Measurements from ENCODE around the gene KIRREL3. TPM values are rescaled to one million over a fixed set of nuclear protein-coding genes. Genes with fewer than 3 reads are reported as not detected.
A peak's percentile ranks its signal among the peaks of the same experiment; 100 is the strongest.

Gene KIRREL3
- total and polyA plus RNA-seq, 2 of the 8 experiments (the other 6 are each of a cell fraction or from before 2014, with no cell fraction given): 0.29 to 0.32 TPM

GRCh38 chr11:126451211-126451802, 549.3 kb downstream of the KIRREL3 start:
- Histone ChIP-seq H2BK12ac (ENCODE audit: low read depth, low read length) (0 out of 2 replicates have a peak overlapping the region, but pooled peaks have one; percentile 69), H2BK5ac (ENCODE audit: low read depth, low read length) (peak overlapping the region; percentile 57), H3K14ac (ENCODE audit: insufficient read length) (no peak overlapping the region), H3K18ac (ENCODE audit: extremely low read depth, low read length) (no peak overlapping the region), H3K23ac (ENCODE audit: insufficient read length) (no peak overlapping the region), H2BK20ac (ENCODE audit: low read length) (no peak overlapping the region), H4K20me1 (replicated peaks in 1 of 2; ENCODE audit: control insufficient read depth in 1 of 2, insufficient read depth in 2 of 2, low read length in 2 of 2) (peaks cover 0 to 16% of the 10 kb centered on the region in 2 experiments), H3K79me2 (ENCODE audit: control insufficient read depth in 1 of 2, insufficient read depth in 2 of 2, low read length in 2 of 2) (no peaks in the 10 kb centered on the region), H2AK5ac (ENCODE audit: low read depth, low read length) (peak overlapping the region; percentile 78; the same call in 1 of the 2 replicates), H3K27ac (ENCODE audit: low read depth, low read length) (no peak overlapping the region), H3K56ac (replicated peaks; ENCODE audit: insufficient read length, low read depth, low read length) (no peak overlapping the region), H3K23me2 (ENCODE audit: low read depth, low read length) (peaks cover 13% of the 10 kb centered on the region), H2BK120ac (replicated peaks; ENCODE audit: low read depth, low read length) (peak overlapping the region; percentile 80), H4K8ac (ENCODE audit: extremely low read depth, insufficient read depth, low read length) (no peak overlapping the region), H2AFZ (ENCODE audit: low read length) (no peak overlapping the region), H3K4me1 (replicated peaks in 1 of 4; ENCODE audit: control insufficient read depth in 3 of 4, insufficient read depth in 4 of 4, low read length in 3 of 4) (peaks cover 0 to 6% (median 0%) of the 10 kb centered on the region in 4 experiments; a peak in 1 of 7 replicates), H2BK15ac (ENCODE audit: low read length) (no peak overlapping the region; the same call in 1 of the 2 replicates), H3K36me3 (ENCODE audit: control insufficient read depth in 2 of 4, insufficient read depth in 4 of 4, low read length in 3 of 4) (no peaks in the 10 kb centered on the region; a peak in 1 of 8 replicates), H3K27me3 (replicated peaks in 1 of 4; ENCODE audit: control insufficient read depth in 3 of 4, extremely low read depth in 1 of 4, insufficient read depth in 3 of 4, low read length in 3 of 4) (no peaks in the 10 kb centered on the region), H3K4me2 (ENCODE audit: insufficient read depth in 1 of 2, low read depth in 2 of 2, low read length in 2 of 2) (peak overlapping the region in 1 of 2 experiments; percentile 15; a peak in 1 of 4 replicates), H4K5ac (ENCODE audit: insufficient read length, low read depth, low read length) (no peak overlapping the region), H3K9ac (replicated peaks in 1 of 4; ENCODE audit: extremely low read depth in 1 of 4, low read depth in 3 of 4, low read length in 3 of 4) (0 out of 7 replicates have a peak overlapping the region, but pooled peaks of 1 of the 4 experiments have one; percentile 27), H3K4ac (replicated peaks; ENCODE audit: insufficient read length, low read depth, low read length) (peak overlapping the region; percentile 87), H3K4me3 (ENCODE audit: extremely low read depth in 1 of 4, insufficient read depth in 2 of 4, low read depth in 3 of 4, low read length in 4 of 4) (no peak overlapping the region), H4K91ac (replicated peaks; ENCODE audit: insufficient read length, low read length) (peak overlapping the region; percentile 89), H3K79me1 (ENCODE audit: low read depth, low read length) (peaks cover 4% of the 10 kb centered on the region), H3K9me3 (ENCODE audit: insufficient read depth in 2 of 2, low read depth in 1 of 2, low read length in 1 of 2) (peaks cover 7 to 12% of the 10 kb centered on the region in 2 experiments; a peak in 3 of 4 replicates)
- FAIRE-seq: no peak
- WGBS, 2 experiments (ENCODE audit: extremely low coverage in 1 of 2, insufficient coverage in 1 of 2, insufficient read length in 1 of 2, insufficient replicate concordance in 2 of 2, low coverage in 1 of 2, low lambda C conversion rate in 2 of 2, missing lambda C conversion rate in 1 of 2): 89% methylated on average over 15 of the region's 15 CpGs; no CpG with 5 or more reads in 1 of the 2 experiments
- CTCF ChIA-PET (ENCODE audit: partially characterized antibody): interaction anchor here (1.0 to 3.5 kb wide), 3 partner anchors 10 to 122 kb away, joined by 3 to 25 read pairs (median 9); no protein-coding TSS in a partner anchor
- DNase-seq (ENCODE audit: low read depth in 1 of 2, low spot score in 2 of 2): no peak
- POLR2A ChIA-PET (ENCODE audit: partially characterized antibody): interaction anchor here (0.9 kb wide), 1 partner anchor 39 kb away, joined by 3 read pairs; no protein-coding TSS in a partner anchor
- TF ChIP-seq HDAC2 (IDR thresholded peaks at IDR 0.05; ENCODE audit: borderline replicate concordance in 1 of 2, low read depth in 2 of 2, low read length in 2 of 2) (no peak), CBX5 (IDR thresholded peaks at IDR 0.05; ENCODE audit: low read depth, low read length) (no peak), SP1 (IDR thresholded peaks at IDR 0.05; ENCODE audit: low read depth, low read length) (no peak), ASH2L (IDR thresholded peaks at IDR 0.05; ENCODE audit: low read length) (no peak), CEBPB (IDR thresholded peaks at IDR 0.05; ENCODE audit: low read depth, low read length) (no peak), CREB1 (IDR thresholded peaks at IDR 0.05) (no peak), ZNF274 (IDR thresholded peaks at IDR 0.05; ENCODE audit: borderline replicate concordance, extremely low read depth, low read length) (no peak), TEAD4 (IDR thresholded peaks at IDR 0.05; ENCODE audit: low read depth, low read length) (no peak), FOSL1 (IDR thresholded peaks at IDR 0.05; ENCODE audit: insufficient read depth, low read depth, low read length) (no peak), SAP30 (IDR thresholded peaks at IDR 0.05; ENCODE audit: insufficient read depth, insufficient replicate concordance, low read length) (no peak), SIX5 (IDR thresholded peaks at IDR 0.05; ENCODE audit: low read depth, low read length) (no peak), RAD21 (IDR thresholded peaks at IDR 0.05 in 1 of 2, conservative IDR thresholded peaks at IDR 0.05 in 1 of 2; ENCODE audit: low read depth in 2 of 2, low read length in 2 of 2) (no peak)

Measured in H1 (cell line).